Measurements from ENCODE around the gene AGPAT1. TPM values are rescaled to one million over a fixed set of nuclear protein-coding genes. Genes with fewer than 3 reads are reported as not detected.

AGPAT1 gene, protein sequence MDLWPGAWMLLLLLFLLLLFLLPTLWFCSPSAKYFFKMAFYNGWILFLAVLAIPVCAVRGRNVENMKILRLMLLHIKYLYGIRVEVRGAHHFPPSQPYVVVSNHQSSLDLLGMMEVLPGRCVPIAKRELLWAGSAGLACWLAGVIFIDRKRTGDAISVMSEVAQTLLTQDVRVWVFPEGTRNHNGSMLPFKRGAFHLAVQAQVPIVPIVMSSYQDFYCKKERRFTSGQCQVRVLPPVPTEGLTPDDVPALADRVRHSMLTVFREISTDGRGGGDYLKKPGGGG
- polyA plus RNA-seq (46.4 to 85.1 TPM (median 54.7 TPM) in 3 replicates), polyA minus RNA-seq (94.8 to 190 TPM (median 128 TPM) in 3 replicates)
- 2.9 TPM for polyA plus RNA-seq (2011; ENCODE audit: low read depth)
- polyA plus RNA-seq (2011; cell fraction: cytosol; rRNA removed): 85.0 and 105 TPM in 2 replicates
- polyA plus RNA-seq (2011; cell fraction: nucleus; rRNA removed): 54.6 and 68.9 TPM in 2 replicates
- 32.3 and 71.2 TPM in 2 replicates for polyA plus RNA-seq (2012; ENCODE audit: low replicate concordance)
- polyA minus RNA-seq (2011; cell fraction: cytosol; rRNA and poly(A)+ RNA removed): 142 TPM
- polyA minus RNA-seq (2011; cell fraction: nucleus; rRNA and poly(A)+ RNA removed): 26.9 and 27.6 TPM in 2 replicates

DNA sequence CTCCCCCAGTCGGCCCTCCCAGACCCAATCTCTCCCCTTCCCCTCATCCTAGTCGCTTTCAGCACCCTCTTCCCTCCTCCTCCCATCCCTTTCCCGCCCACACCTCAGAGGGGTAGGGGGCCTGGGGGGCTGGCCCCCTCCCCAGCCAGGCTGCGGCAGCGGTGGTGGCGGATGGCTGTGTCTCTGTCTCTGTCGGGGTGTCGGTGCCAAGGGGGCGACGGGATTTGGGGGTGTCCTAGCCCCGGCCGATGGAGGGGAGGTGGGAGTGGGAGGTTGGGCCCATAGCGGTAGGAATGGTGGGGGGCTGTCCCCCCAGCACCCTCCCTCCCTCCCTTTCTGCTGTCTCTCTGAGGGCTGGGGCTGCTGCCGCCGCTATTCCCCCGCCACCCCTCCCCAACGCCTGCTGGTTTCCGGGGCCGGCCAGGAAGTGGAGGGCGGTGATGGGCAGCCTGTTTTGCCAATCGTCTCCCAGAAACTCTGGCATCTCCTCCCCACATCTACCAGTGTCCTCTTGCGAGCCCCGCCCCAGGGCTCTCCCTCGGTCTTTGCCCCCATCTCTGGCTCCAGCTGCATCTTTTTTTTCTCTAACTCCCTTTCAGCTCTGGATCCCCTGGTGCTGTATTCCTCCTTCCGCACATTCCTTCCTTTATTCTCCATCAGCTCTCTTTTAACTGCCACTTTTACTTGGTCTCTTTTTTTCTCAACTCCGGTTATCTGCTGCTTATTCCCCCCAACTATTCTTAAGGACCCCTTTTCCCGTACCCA lies at the start of gene AGPAT1:
TSS of gene AGPAT1 (minus strand) at position 374 of the 765 bp plus-strand sequence. CDS start 4,588 bp downstream, outside the sequence.
- Histone ChIP-seq H3K27ac (ENCODE audit: control insufficient read depth, insufficient read depth, low read length) (peak within 1 kb of the TSS; percentile 97), H3K9me1 (ENCODE audit: control insufficient read depth, extremely low read depth, insufficient read depth, low read length) (no peaks in the 10 kb centered on the region), H3K9me3 (ENCODE audit: control insufficient read depth, low read depth, low read length) (no peaks in the 10 kb centered on the region), H3K36me3 (ENCODE audit: control insufficient read depth in 2 of 2, extremely low read depth in 1 of 2, insufficient read depth in 2 of 2, low read length in 2 of 2) (peaks cover 4 to 6% of the 10 kb centered on the region in 2 experiments), H3K79me2 (ENCODE audit: control insufficient read depth, insufficient read depth, low read length) (peaks cover 30% of the 10 kb centered on the region), H3K27me3 (ENCODE audit: control insufficient read depth, extremely low read depth, insufficient read depth, low read length) (no peaks in the 10 kb centered on the region), H2AFZ (ENCODE audit: control insufficient read depth, low read length) (peak within 1 kb of the TSS; percentile 72), H3K4me1 (ENCODE audit: control insufficient read depth, extremely low read depth, insufficient read depth, low read length) (peaks cover 48% of the 10 kb centered on the region), H3K4me2 (ENCODE audit: control insufficient read depth, extremely low read depth, insufficient read depth, low read depth, low read length) (peak within 1 kb of the TSS; percentile 96), H3K9ac (ENCODE audit: control insufficient read depth, extremely low read depth, insufficient read depth, low read length) (peak within 1 kb of the TSS; percentile 90), H3K4me3 (ENCODE audit: control insufficient read depth in 2 of 3, extremely low read depth in 1 of 3, insufficient read depth in 2 of 3, low read depth in 1 of 3, low read length in 3 of 3) (peak within 1 kb of the TSS; percentile 76 to 95 (median 87)), H4K20me1 (ENCODE audit: control insufficient read depth, extremely low read depth, insufficient read depth, low read length) (no peaks in the 10 kb centered on the region)
- dilution Hi-C loops (cut with MboI; ENCODE audit: extremely low pct_ligation_motif_present, low sequenced_read_pairs): no loop called here
- no peak for TF ChIP-seq EZH2 (IDR thresholded peaks at IDR 0.05; ENCODE audit: low read length)
- TF ChIP-seq, protein P1, sequence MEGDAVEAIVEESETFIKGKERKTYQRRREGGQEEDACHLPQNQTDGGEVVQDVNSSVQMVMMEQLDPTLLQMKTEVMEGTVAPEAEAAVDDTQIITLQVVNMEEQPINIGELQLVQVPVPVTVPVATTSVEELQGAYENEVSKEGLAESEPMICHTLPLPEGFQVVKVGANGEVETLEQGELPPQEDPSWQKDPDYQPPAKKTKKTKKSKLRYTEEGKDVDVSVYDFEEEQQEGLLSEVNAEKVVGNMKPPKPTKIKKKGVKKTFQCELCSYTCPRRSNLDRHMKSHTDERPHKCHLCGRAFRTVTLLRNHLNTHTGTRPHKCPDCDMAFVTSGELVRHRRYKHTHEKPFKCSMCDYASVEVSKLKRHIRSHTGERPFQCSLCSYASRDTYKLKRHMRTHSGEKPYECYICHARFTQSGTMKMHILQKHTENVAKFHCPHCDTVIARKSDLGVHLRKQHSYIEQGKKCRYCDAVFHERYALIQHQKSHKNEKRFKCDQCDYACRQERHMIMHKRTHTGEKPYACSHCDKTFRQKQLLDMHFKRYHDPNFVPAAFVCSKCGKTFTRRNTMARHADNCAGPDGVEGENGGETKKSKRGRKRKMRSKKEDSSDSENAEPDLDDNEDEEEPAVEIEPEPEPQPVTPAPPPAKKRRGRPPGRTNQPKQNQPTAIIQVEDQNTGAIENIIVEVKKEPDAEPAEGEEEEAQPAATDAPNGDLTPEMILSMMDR (optimal IDR thresholded peaks at IDR 0.05 in 1 of 3, IDR thresholded peaks at IDR 0.05 in 1 of 3, conservative IDR thresholded peaks at IDR 0.05 in 1 of 3; ENCODE audit: extremely low read depth in 1 of 3, insufficient read depth in 2 of 3, low read length in 3 of 3): no peak
- no peak for FAIRE-seq
- DNase-seq (ENCODE audit: low read depth, low spot score): no peak

DNA sequence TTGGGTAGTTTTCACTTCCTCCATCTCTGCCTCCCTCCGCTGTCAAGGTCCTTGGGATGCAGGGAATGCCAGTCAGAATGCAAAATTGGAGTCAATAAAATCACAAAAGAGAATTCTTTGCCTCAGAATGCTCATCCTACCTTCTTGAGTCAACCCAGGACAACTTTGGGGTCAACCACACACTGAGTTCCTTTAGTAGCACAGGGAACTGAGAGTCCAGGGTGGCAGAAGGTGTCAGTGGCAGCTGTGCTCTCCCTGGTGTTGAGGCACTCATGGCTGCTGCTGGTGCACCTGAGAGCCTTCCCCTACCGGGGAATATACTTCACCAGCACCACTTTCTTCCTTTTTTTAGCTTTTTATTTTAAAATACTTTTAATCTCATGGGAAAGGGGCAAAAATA lies 48.8 kb upstream of the AGPAT1 start:
- Histone ChIP-seq H3K4me3 (ENCODE audit: control insufficient read depth in 2 of 3, extremely low read depth in 1 of 3, insufficient read depth in 2 of 3, low read depth in 1 of 3, low read length in 3 of 3) (no peak overlapping the region), H3K9me3 (ENCODE audit: control insufficient read depth, low read depth, low read length) (no peaks in the 10 kb centered on the region), H3K4me1 (ENCODE audit: control insufficient read depth, extremely low read depth, insufficient read depth, low read length) (peaks cover 4% of the 10 kb centered on the region), H3K27me3 (ENCODE audit: control insufficient read depth, extremely low read depth, insufficient read depth, low read length) (peaks cover 12% of the 10 kb centered on the region), H3K4me2 (ENCODE audit: control insufficient read depth, extremely low read depth, insufficient read depth, low read depth, low read length) (no peak overlapping the region), H3K79me2 (ENCODE audit: control insufficient read depth, insufficient read depth, low read length) (no peaks in the 10 kb centered on the region), H3K27ac (ENCODE audit: control insufficient read depth, insufficient read depth, low read length) (no peak overlapping the region), H3K9ac (ENCODE audit: control insufficient read depth, extremely low read depth, insufficient read depth, low read length) (no peak overlapping the region), H3K9me1 (ENCODE audit: control insufficient read depth, extremely low read depth, insufficient read depth, low read length) (no peaks in the 10 kb centered on the region), H2AFZ (ENCODE audit: control insufficient read depth, low read length) (no peak overlapping the region), H3K36me3 (ENCODE audit: control insufficient read depth in 2 of 2, extremely low read depth in 1 of 2, insufficient read depth in 2 of 2, low read length in 2 of 2) (no peaks in the 10 kb centered on the region), H4K20me1 (ENCODE audit: control insufficient read depth, extremely low read depth, insufficient read depth, low read length) (no peaks in the 10 kb centered on the region)
- DNase-seq (ENCODE audit: low read depth, low spot score) (no peak), FAIRE-seq (no peak)
- TF ChIP-seq EZH2 (IDR thresholded peaks at IDR 0.05; ENCODE audit: low read length): no peak
- TF ChIP-seq, protein P1 (optimal IDR thresholded peaks at IDR 0.05 in 1 of 3, IDR thresholded peaks at IDR 0.05 in 1 of 3, conservative IDR thresholded peaks at IDR 0.05 in 1 of 3; ENCODE audit: extremely low read depth in 1 of 3, insufficient read depth in 2 of 3, low read length in 3 of 3): no peak
- dilution Hi-C loops (cut with MboI; ENCODE audit: extremely low pct_ligation_motif_present, low sequenced_read_pairs): no loop called here

Measured in keratinocyte (primary cell).